ENCODE data around the gene LMO1.

LMO1 gene

DNA sequence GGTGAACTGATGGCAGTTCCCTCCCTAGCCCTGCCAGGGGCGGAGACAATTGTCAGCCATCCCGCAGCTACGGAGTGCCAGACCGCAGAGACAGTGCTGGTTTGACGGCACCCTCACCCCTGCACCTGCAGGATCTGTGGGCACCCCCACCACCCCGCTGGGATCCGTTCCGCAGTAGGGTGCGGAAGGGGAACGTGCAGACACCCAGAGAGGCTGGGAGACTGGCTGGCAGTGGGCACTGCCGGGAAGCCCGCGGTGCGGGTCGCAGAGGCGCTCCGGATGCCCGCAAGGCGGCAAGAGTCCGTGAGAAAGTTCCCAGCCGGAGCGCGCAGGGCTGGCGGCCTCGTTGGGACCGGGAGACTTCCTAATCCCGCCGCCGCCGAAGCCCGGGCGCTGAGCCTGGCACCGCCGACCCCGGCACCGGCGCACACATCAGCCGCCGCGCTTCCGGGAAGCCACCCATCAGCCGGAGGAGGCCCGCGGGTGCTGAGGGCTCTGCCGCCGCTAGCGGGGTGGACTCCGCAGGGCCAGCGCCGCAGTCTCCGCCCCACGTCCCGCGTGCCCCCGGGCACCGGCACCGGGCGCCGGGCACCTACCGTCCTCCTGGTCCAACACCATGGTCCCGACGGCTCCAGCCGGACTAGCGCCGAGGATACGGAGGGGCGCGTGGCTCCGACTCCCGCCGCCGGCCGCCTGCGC is 4.3 kb upstream of the LMO1 start:
- DNase-seq (ENCODE audit: extremely low read depth, insufficient read length) = no peak
- H3K4me3 ChIP-seq (replicated peaks; ENCODE audit: low read depth, low read length) = peak overlapping the region; percentile 35
- H3K27me3 ChIP-seq (replicated peaks; ENCODE audit: control insufficient read depth, insufficient read depth, low read length) = no peaks in the 10 kb centered on the region; the same call in none of the 2 replicates

DNA sequence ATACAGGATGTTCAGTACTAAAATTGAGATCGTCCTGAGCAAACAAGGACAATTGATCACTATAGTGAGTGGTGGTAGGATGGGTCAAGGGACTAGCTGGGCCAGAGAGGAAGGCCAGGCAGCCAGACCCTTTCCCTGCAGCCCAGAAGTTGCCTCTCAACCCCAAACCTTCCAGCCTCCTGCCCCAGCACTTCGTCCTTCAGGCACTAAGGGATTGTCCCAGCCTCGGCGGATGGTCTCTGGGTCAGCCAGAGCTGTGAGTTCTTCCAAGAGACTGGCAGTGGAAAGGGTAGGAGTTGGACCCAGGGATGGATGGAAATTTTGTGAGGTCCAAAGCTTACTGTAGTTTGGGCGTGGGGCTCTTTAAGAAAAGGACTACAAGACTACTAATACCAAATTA is 3.6 kb upstream of the LMO1 start:
- no peak for DNase-seq (ENCODE audit: extremely low read depth, insufficient read length)
- Histone ChIP-seq H3K36me3 (ENCODE audit: control insufficient read depth, insufficient read depth, low read length) (no peaks in the 10 kb centered on the region), H3K4me3 (replicated peaks; ENCODE audit: low read depth, low read length) (no peak overlapping the region), H3K27me3 (replicated peaks; ENCODE audit: control insufficient read depth, insufficient read depth, low read length) (peaks cover under 1% of the 10 kb centered on the region)
- TF ChIP-seq CTCF (IDR thresholded peaks at IDR 0.05; ENCODE audit: insufficient read depth, low read length, poor library complexity, severe bottlenecking) = no peak

More for the DNA sequence above, 4.3 kb upstream of the LMO1 start:
- H3K36me3 ChIP-seq (ENCODE audit: control insufficient read depth, insufficient read depth, low read length) = no peaks in the 10 kb centered on the region
- no peak for TF ChIP-seq CTCF (IDR thresholded peaks at IDR 0.05; ENCODE audit: insufficient read depth, low read length, poor library complexity, severe bottlenecking)

DNA sequence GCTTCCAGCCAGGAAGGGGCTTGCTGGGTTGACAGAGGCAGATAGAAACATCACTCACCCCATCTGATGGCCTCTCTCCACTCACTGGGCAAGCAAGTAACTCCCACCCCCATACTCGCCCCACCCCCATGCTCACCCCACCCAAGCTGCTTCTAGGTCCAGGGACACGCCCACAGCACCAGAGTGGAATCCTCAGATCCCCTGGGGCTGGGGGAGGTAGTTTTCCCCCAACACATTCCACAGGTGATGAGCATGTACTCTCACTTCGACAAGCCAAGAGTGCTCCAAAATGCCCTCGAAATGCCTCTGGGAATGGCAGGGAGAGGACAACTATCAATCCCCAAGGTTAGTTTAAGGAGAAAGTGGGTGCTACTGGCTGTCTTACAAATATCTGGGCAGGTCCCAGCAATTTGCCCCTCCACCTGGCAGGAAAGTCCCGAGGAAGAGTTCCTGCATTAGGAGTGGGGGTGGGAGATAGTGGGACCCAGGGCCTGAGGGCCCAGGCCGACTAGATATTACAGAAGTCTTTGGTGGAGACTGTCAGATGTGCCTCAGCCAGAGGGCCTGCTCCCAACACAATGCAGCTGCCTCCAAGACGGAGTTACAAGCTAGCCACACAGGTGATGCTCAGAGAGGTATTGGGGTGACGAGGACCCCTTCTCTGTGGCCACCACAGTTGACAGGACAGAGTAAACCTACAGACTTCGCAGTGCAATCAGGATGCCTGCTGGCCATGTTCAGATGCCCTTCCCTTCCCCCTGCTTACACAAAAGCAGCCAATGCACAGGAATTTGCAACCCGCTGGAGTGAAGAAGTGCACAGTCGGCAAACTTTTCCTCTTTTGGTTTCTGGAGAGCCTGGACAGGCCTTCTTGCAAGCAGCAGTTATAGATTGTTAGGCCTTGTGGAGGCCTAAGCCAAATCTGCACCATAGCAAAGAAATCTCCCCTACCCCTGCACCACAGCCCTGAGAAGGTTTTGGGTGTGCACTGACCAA is 2.9 kb upstream of the LMO1 start:
- Histone ChIP-seq H3K36me3 (ENCODE audit: control insufficient read depth, insufficient read depth, low read length) (no peaks in the 10 kb centered on the region), H3K27me3 (replicated peaks; ENCODE audit: control insufficient read depth, insufficient read depth, low read length) (peaks cover 2% of the 10 kb centered on the region), H3K4me3 (replicated peaks; ENCODE audit: low read depth, low read length) (no peak overlapping the region)
- TF ChIP-seq CTCF (IDR thresholded peaks at IDR 0.05; ENCODE audit: insufficient read depth, low read length, poor library complexity, severe bottlenecking) = no peak
- DNase-seq (ENCODE audit: extremely low read depth, insufficient read length) = no peak

DNA sequence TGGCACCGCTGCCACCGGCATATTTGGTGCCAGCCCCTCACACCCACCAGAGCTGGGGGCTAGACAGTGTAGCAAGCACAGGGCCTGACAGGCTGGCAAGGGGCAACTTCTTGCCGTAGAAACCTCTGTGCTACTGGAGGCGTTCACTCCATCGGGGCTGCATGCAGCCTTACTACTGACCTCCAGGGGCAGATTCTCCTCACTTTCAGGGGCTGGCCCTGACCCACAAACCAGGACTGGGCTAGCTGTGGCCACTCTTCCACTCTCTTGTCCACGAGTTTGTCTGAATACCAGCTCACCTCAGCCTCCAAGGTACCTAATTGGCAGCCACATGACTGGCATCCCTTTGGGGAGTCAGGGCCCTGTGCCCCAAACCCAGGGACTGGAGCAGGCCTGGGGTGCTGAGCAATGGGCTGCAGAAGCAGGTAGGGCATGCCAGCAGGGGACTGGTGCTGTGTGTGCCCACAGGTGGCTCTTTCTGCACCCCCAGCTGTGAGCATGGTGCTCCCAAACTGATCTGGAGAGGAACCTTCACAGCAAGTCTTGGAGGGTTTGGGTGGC is 2.1 kb upstream of the LMO1 start:
- H3K36me3 ChIP-seq (ENCODE audit: control insufficient read depth, insufficient read depth, low read length) = no peaks in the 10 kb centered on the region
- no peak for DNase-seq (ENCODE audit: extremely low read depth, insufficient read length)
- H3K4me3 ChIP-seq (replicated peaks; ENCODE audit: low read depth, low read length) = no peak overlapping the region
- H3K27me3 ChIP-seq (replicated peaks; ENCODE audit: control insufficient read depth, insufficient read depth, low read length) = peaks cover 4% of the 10 kb centered on the region
- TF ChIP-seq CTCF (IDR thresholded peaks at IDR 0.05; ENCODE audit: insufficient read depth, low read length, poor library complexity, severe bottlenecking) = no peak

DNA sequence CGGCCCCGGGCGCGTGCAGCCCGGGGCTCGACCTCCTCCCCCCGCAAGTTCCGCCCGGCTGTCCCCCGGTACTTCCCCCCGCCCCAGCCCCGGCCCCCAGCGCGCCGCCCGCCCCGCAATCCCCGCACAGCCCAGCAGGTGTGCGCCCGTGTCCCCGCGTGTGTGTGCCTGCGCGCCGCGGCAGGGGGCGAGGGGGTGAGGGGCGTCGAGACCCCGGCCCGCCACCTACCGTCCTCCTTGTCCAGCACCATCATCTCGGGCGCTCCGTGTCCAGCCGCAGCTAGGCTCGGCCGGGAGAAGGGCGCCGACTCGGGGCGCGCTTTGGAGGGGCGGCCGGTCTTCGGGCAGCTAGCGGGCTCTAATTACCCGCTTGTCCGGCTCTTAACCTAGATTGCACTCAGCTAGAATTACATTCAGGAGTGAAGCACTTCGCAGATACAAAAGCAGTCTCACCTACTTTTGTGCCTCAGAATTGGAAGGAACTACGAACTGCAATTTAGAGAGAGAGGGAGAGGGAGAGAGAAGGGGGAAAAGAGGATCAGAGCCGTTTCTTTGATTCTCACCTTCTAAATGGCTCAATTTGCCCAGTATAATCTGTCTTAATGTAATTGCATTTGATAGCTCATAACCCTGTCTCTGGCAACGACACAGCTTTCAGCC is 439 bp downstream of the LMO1 start:
- no peaks in the 10 kb centered on the region for H3K36me3 ChIP-seq (ENCODE audit: control insufficient read depth, insufficient read depth, low read length)
- no peak for DNase-seq (ENCODE audit: extremely low read depth, insufficient read length)
- TF ChIP-seq CTCF (IDR thresholded peaks at IDR 0.05; ENCODE audit: insufficient read depth, low read length, poor library complexity, severe bottlenecking) = no peak
- H3K4me3 ChIP-seq (replicated peaks; ENCODE audit: low read depth, low read length) = peak overlapping the region; percentile 37
- peaks cover 4% of the 10 kb centered on the region for H3K27me3 ChIP-seq (replicated peaks; ENCODE audit: control insufficient read depth, insufficient read depth, low read length)
